SK-N-MC (cell line): ENCODE results near the gene ARFRP1.

Experiments used
- EZH2 ChIP-seq: fragments of 200-600 bp; sonication (generic); IDR thresholded peaks from one replicate; pipeline ENCODE4 v1.6.1; 2017; ENCODE audit warnings: antibody characterized with exemption
- POLR2AphosphoS5 ChIP-seq: IDR thresholded peaks from 2 replicates; pipeline ENCODE4 v1.6.1; 2012; ENCODE audit warnings: mild to moderate bottlenecking, low read depth, low read length, borderline replicate concordance

- TF ChIP-seq POLR2AphosphoS5 (no peak), EZH2 (no peak)
These were observed 4.4 kb upstream of the ARFRP1 start for GRCh38 chr20:63712191-63712590.
